Adrenal gland (tissue), 5 donors: Measurements from ENCODE around the gene TAAR8.

Experiments
- POLR2A ChIP-seq, 2 donors: fragments of 450-650 bp; IDR thresholded peaks; one replicate each; pipeline ENCODE4 v1.6.1; 2017; ENCODE audit warnings: antibody characterized with exemption in 2 of 2, mild to moderate bottlenecking in 2 of 2, moderate library complexity in 1 of 2
- TF ChIP-seq, protein P1 (sequence below), 6 experiments: fragments of 450-650 bp in 4 of 6; fragments of 200-600 bp in 2 of 6; sonication (generic) in 1 of 6; IDR thresholded peaks; 1 replicate in 5 of 6; 2 replicates in 1 of 6; pipeline versions ENCODE4 v1.5.1 to v1.8.0; 2016 to 2021; ENCODE audit warnings: antibody characterized with exemption in 6 of 6, mild to moderate bottlenecking in 2 of 6, moderate library complexity in 1 of 6
- donor health status: DM: no; HTN: no; CAD: no.

DNA sequence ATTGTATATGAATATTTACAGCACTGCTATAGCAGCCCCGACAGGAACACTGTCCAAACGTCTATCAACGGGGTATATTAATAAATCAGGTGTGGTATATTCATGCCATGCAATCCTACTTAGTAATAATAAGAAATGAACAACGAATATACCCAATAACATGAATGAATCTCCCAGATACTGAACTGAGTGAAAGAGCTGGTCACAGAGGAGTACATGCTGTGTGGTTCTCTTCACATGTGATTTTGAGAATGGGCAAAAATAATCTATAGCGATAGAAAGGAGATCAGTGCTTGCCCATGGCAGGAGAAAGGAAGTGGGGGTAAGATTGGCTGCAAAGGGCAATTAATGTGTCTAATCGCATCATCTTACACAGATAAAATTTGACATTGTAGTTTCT is 13.9 kb downstream of the TAAR8 start:
- TF ChIP-seq, protein P1, sequence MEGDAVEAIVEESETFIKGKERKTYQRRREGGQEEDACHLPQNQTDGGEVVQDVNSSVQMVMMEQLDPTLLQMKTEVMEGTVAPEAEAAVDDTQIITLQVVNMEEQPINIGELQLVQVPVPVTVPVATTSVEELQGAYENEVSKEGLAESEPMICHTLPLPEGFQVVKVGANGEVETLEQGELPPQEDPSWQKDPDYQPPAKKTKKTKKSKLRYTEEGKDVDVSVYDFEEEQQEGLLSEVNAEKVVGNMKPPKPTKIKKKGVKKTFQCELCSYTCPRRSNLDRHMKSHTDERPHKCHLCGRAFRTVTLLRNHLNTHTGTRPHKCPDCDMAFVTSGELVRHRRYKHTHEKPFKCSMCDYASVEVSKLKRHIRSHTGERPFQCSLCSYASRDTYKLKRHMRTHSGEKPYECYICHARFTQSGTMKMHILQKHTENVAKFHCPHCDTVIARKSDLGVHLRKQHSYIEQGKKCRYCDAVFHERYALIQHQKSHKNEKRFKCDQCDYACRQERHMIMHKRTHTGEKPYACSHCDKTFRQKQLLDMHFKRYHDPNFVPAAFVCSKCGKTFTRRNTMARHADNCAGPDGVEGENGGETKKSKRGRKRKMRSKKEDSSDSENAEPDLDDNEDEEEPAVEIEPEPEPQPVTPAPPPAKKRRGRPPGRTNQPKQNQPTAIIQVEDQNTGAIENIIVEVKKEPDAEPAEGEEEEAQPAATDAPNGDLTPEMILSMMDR (IDR thresholded peaks at IDR 0.05): no peak
- no peak for TF ChIP-seq POLR2A (IDR thresholded peaks at IDR 0.05)
